SIG-M5 treated with dmso at 0.1 percent for 504 hours (cell line): ENCODE results near the gene RARA.

ENCODE experiments used
- DNase-seq: peaks from one replicate; lab custom pipeline; 2025; ENCODE audit not compliant: unreplicated experiment; lab: John Stamatoyannopoulos, UW

Gene RARA

GRCh38 chr17:40315678-40316570, 6.9 kb downstream of the RARA start:
- peak; percentile 28 for DNase-seq

GRCh38 chr17:40316571-40317344, 7.8 kb downstream of the RARA start:
- no peak for DNase-seq

- DNase-seq, result peak; percentile 59
These were observed 8.4 kb downstream of the RARA start for GRCh38 chr17:40317345-40317873.

GRCh38 chr17:40317880-40318829, 9.2 kb downstream of the RARA start:
- peak; percentile 96 for DNase-seq

- DNase-seq, result peak; percentile 48
These were observed 9.9 kb downstream of the RARA start for GRCh38 chr17:40318830-40319391.

- peak; percentile 61 for DNase-seq
These were observed 10.9 kb downstream of the RARA start for GRCh38 chr17:40319651-40320540.

- DNase-seq, result peak; percentile 62
These were observed 12.0 kb downstream of the RARA start for GRCh38 chr17:40320756-40321523.

GRCh38 chr17:40321524-40321929, 12.5 kb downstream of the RARA start:
- DNase-seq, result peak; percentile 65

- peak; percentile 65 for DNase-seq
These were observed 13.0 kb downstream of the RARA start for GRCh38 chr17:40321961-40322357.

GRCh38 chr17:40322358-40323315, 13.7 kb downstream of the RARA start:
- DNase-seq, result peak; percentile 99

- DNase-seq, result peak; percentile 48
These were observed 14.7 kb downstream of the RARA start for GRCh38 chr17:40323391-40324381.

- no peak for DNase-seq
These were observed 16.4 kb downstream of the RARA start for GRCh38 chr17:40325156-40326013.

- peak; percentile 36 for DNase-seq
These were observed 17.2 kb downstream of the RARA start for GRCh38 chr17:40326014-40326831.

GRCh38 chr17:40326832-40327199, 17.8 kb downstream of the RARA start:
- DNase-seq, result no peak
